SK-N-SH treated with all-trans-retinoic acid at 6 μM for 48 hours (cell line): Measurements from ENCODE around the gene SCN8A.

Experiments
- ESRRG ChIP-seq: fragments of 250-450 bp; sonication (Bioruptor Pico); IDR thresholded peaks from 2 replicates; pipeline ENCODE4 v1.6.1; 2021; ENCODE audit warnings: mild to moderate bottlenecking
- GLIS3 ChIP-seq: fragments of 250-450 bp; sonication (Bioruptor Pico); IDR thresholded peaks from 2 replicates; pipeline ENCODE4 v1.5.0; 2020; ENCODE audit warnings: mild to moderate bottlenecking, moderate library complexity
- OSR1 ChIP-seq: fragments of 250-450 bp; sonication (Bioruptor Pico); IDR thresholded peaks from 2 replicates; pipeline ENCODE4 v1.8.0; 2022; ENCODE audit warnings: moderate library complexity, mild to moderate bottlenecking, inconsistent platforms
- RARB ChIP-seq: fragments of 250-450 bp; sonication (Bioruptor Pico); IDR thresholded peaks from 2 replicates; pipeline ENCODE4 v1.8.0; 2021; ENCODE audit warnings: mild to moderate bottlenecking, moderate library complexity
- TOX ChIP-seq: fragments of 250-450 bp; sonication (Bioruptor Pico); IDR thresholded peaks from 2 replicates; pipeline ENCODE4 v1.8.0; 2021; ENCODE audit warnings: mild to moderate bottlenecking, moderate library complexity, borderline replicate concordance
- ZC3H10 ChIP-seq: fragments of 250-450 bp; sonication (Bioruptor Pico); IDR thresholded peaks from 2 replicates; pipeline ENCODE4 v1.5.1; 2021; ENCODE audit warnings: mild to moderate bottlenecking, moderate library complexity
- ZFP3 ChIP-seq: fragments of 250-450 bp; sonication (Bioruptor Pico); IDR thresholded peaks from 2 replicates; pipeline ENCODE4 v1.5.0; 2020; ENCODE audit warnings: mild to moderate bottlenecking, moderate library complexity
- ZFP30 ChIP-seq: fragments of 450-650 bp; formaldehyde crosslinking; IDR thresholded peaks from 2 replicates; pipeline ENCODE4 v1.5.0; 2022; ENCODE audit warnings: mild to moderate bottlenecking, moderate library complexity
- ZNF565 ChIP-seq: fragments of 450-650 bp; formaldehyde crosslinking; conservative IDR thresholded peaks from 2 replicates; pipeline ENCODE4 v1.5.0; 2020; ENCODE audit warnings: low read depth, mild to moderate bottlenecking, moderate library complexity
- ZNF8 ChIP-seq: fragments of 450-650 bp; formaldehyde crosslinking; IDR thresholded peaks from 2 replicates; pipeline ENCODE4 v1.5.0; 2020; ENCODE audit warnings: mild to moderate bottlenecking, moderate library complexity
- TF ChIP-seq, protein P1 (sequence below): fragments of 250-450 bp; sonication (Bioruptor Pico); IDR thresholded peaks from 2 replicates; pipeline ENCODE4 v1.5.1; 2021; ENCODE audit warnings: mild to moderate bottlenecking, moderate library complexity
- TF ChIP-seq, protein P2 (sequence below): fragments of 250-450 bp; sonication (Bioruptor Pico); IDR thresholded peaks from 2 replicates; pipeline ENCODE4 v1.8.0; 2020; ENCODE audit warnings: mild to moderate bottlenecking, moderate library complexity, borderline replicate concordance

DNA sequence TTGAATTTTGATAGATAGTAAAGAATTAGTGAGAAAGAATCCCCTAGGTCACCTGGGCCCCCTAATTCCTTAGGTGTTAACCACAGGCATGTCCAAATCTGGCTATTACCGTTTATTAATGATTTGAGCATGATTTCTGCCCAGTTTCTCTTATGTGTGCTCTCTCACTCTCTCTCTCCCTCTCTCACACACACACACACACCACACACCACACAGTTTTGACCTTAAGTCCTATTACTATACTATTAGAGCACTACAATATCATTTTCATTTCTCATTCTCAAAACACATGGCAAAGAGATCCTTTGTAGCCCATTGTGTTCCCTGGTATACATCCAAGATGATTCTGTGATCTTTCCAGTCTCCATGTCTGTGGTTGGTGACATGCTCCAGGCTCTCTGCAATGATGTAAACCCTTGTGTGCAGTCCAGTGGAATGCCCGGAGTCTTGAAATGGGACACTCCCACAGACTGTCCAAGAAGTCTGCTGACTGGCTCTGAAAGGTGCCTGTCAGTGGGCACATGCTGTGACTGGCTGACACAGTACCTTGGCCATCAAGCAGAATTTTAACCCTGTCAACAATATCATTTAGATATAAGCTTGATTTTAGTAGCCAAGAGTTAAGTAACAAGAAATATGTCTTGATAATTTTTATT lies 161.3 kb downstream of the SCN8A start:
- TF ChIP-seq RARB (CRISPR knock-in tag) (no peak), ZNF8 (CRISPR knock-in tag) (no peak), OSR1 (no peak), ZC3H10 (CRISPR knock-in tag) (no peak), ESRRG (no peak), ZFP30 (CRISPR knock-in tag) (no peak), ZNF565 (CRISPR knock-in tag) (no peak), GLIS3 (CRISPR knock-in tag) (no peak), ZFP3 (CRISPR knock-in tag) (no peak), TOX (CRISPR knock-in tag) (no peak)
- TF ChIP-seq, protein P1, sequence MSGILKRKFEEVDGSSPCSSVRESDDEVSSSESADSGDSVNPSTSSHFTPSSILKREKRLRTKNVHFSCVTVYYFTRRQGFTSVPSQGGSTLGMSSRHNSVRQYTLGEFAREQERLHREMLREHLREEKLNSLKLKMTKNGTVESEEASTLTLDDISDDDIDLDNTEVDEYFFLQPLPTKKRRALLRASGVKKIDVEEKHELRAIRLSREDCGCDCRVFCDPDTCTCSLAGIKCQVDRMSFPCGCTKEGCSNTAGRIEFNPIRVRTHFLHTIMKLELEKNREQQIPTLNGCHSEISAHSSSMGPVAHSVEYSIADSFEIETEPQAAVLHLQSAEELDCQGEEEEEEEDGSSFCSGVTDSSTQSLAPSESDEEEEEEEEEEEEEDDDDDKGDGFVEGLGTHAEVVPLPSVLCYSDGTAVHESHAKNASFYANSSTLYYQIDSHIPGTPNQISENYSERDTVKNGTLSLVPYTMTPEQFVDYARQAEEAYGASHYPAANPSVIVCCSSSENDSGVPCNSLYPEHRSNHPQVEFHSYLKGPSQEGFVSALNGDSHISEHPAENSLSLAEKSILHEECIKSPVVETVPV (CRISPR knock-in tag): no peak
- TF ChIP-seq, protein P2, sequence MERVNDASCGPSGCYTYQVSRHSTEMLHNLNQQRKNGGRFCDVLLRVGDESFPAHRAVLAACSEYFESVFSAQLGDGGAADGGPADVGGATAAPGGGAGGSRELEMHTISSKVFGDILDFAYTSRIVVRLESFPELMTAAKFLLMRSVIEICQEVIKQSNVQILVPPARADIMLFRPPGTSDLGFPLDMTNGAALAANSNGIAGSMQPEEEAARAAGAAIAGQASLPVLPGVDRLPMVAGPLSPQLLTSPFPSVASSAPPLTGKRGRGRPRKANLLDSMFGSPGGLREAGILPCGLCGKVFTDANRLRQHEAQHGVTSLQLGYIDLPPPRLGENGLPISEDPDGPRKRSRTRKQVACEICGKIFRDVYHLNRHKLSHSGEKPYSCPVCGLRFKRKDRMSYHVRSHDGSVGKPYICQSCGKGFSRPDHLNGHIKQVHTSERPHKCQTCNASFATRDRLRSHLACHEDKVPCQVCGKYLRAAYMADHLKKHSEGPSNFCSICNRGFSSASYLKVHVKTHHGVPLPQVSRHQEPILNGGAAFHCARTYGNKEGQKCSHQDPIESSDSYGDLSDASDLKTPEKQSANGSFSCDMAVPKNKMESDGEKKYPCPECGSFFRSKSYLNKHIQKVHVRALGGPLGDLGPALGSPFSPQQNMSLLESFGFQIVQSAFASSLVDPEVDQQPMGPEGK (CRISPR knock-in tag): no peak
